Inferior parietal cortex (tissue), 1 donor: ENCODE results near the gene MAP3K13.
"Not testable (repeated sequence)": the region's sequence is repeated elsewhere in the genome, so short reads cannot be mapped to it uniquely, and the experiment has no call there.

Source experiments
- DNase-seq: peaks from one replicate; pipeline ENCODE4 v3.0.0-alpha.2; 2016; ENCODE audit errors: extremely low spot score

The MAP3K13 gene

GRCh38 chr3:185448107-185448506, 85.2 kb downstream of the MAP3K13 start:
- no peak for DNase-seq

GRCh38 chr3:185451432-185451831, 88.5 kb downstream of the MAP3K13 start:
- not testable (repeated sequence) for DNase-seq

DNA sequence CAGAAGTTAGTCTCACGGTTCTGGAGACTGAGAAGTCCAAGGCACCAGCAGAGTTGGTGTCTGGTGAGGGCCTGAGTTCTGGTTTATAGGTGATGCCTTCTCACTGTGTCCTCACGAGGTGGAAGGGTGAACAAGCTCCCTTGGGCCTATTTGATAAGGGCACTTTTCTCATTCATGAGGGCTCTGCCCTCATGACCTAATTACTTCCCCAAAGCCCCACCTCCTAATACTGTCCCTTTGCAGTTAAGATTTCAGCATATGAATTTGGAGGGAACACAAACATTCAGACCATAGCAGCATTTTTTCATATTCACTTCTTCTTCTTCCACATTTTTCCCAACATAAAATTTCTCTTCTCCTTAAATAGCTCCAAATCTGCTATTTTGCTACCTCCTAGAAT, 94.4 kb downstream of the MAP3K13 start:
- DNase-seq: no peak

DNA sequence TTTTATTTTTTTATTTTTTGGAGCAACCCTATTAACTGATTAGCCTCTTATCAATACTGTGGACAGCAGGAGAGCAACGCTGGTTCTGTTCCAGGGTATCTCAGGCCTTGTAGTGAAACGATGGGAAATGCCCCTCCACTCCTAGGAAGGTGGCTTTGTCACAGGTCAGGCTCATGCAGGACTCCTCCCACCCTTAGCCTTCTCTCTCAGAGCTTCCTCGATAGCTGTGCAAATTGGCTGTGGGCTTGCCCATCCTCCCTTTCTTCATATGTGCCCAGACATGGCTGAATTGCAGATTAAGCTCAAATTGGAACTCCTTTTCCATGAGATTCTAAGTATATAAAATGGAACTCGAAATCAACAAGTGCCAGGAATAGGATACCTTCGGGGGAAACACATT, 97.4 kb downstream of the MAP3K13 start:
- DNase-seq: no peak

DNA sequence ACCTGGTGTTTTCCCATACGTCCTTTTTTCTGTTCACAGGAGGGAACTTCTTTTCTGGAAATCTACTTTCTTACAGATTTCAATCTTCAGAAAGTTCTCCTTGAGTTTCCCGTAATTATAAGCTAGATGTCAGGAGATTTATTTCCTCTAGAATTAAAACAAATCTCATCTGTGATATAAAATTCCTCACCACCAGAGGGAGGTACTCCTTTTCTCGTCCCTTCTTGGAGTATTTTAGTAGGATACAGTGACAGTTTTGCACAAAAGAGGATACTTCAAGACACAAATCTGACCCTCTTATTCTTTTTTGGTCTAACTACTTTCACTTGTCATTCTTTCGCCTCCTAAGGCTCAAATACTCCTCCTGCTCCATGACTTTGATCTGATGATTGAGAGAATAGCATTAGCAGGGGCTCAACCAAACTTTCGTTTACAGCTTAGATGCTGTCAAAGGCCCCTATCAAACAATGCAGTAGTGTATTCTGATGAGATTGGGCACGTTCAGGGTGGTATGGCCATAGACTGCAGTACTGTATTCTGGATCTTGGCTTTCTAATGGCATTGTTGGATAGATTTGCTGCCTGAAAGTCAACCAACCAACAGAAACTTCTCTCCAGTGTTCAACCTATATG, 97.9 kb downstream of the MAP3K13 start:
- peak; percentile 42 for DNase-seq

- no peak for DNase-seq
Observed at GRCh38 chr3:185465471-185465870, 102.5 kb downstream of the MAP3K13 start.

DNA sequence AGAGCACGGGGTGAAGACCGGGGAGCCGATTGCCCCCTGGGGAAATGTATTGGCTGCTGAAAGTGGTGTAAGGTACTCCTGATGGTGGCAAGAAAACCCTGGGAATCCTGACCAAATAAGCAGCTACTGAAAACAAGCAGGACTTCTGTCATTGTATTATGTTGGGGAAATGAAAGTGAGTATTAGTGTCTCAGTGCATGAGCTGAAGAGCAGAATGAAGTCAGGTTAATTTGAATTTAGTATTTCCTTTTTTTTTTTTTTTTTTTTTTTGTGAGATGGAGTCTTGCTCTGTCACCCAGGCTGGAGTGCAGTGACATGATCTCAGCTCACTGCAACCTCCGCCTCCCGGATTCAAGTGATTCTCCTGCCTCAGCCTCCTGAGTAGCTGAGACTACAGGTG, 103.2 kb downstream of the MAP3K13 start:
- not testable (repeated sequence) for DNase-seq

DNA sequence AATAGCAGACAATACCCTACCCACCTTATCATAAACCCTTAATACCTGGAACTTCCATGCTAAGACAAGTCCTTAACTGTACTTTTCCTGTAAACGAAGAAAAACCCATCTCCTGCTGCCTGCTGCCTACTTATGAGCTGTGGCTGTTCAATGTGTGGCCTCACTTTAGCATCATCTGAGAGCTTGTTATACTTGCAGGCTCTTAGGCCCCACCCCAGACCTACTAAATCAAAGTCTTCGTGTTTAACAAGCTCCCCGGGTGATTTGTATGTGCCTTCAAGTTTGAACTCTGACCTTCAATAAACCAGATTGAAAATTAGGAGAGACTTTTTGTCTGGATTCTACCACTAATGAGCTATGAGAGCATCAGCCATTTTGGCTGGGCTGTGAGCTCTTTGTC, 106.6 kb downstream of the MAP3K13 start:
- DNase-seq: no peak

DNA sequence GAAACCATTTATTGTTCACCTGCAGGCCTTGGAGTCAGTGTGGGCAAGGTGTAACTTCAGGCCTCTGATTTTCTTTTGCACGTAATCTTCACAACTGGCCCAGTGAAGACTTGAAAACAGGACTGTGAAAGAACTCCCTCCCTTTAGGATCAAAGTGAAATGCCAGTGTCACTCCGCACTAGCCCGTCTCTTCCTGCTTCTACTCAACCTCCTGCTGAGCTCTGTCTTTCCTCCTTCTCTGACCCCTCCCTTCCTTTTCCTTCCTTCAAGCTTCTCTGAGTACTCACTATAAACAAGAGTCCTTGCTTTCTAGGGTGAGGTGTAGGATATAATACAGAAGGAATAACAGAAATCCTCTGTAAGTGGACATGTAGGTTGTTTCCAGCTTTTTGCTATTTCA, 107.4 kb downstream of the MAP3K13 start:
- DNase-seq: no peak

- DNase-seq: peak; percentile 65
Observed at GRCh38 chr3:185473290-185473815, 110.4 kb downstream of the MAP3K13 start.

- DNase-seq: not testable (repeated sequence)
Observed at GRCh38 chr3:185474922-185475321, 112.0 kb downstream of the MAP3K13 start.

DNA sequence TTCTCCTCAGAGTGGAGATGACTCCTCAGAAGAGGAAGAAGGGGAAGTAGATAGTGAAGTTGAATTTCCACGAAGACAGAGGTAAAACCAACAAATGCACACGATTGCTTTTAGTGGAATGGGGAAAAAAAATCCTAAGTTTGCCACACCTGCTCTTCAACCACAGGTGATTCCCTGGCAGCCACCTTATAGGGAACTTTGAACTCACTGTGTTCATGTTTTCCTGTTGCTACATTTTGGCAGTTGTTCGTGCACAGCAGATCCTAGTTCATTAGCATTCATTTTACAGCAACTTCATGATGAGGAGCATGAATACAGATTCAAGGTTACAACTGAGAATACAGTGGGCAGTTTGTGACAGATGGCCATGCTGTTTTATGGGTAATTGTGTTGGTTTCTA, 114.4 kb downstream of the MAP3K13 start:
- no peak for DNase-seq

DNA sequence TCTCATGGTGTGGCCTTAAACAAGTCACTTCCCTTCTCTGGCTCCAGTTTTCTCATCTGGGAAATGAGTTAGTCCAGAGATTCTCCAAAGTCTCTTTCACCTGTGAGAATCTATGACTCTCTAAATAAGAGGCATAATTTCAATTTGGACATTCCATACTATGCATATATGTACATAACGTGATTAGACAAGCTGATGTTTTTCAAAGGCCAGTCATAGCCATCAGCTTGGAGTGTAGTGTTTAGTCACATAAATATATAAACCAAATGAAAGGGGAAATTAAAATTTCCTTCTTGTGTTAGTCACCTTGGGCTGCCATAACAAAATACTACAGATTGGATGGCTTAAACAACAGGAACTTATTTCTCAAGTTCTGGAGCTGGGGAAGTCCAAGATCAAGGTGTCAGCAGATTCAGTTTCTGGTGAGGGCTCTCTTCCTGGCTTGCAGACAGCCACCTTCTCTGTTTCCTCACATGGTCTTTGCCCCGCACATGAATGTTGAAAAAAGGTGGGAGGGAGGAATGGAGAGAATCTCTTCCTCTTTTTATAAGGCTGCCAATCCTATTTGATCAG, 116.5 kb downstream of the MAP3K13 start:
- DNase-seq: no peak

DNA sequence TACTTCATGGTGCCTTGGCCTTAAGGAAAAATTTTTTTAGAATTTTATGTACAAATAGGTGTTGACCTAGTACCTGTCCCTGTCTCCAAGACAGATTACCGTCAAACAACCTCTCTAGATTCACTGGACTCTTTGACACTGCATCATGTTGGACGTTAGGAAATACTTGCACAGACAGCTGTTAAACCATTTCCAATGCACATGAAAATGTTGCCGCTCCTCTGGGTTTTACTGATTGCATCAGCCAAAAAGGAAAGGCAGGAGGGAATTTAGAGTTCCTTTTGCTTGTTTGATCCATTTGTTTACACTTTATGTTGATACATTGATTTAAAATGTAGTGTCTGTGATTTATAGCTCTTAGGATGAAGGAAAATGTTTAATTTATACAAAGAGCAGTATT, 121.4 kb downstream of the MAP3K13 start:
- no peak for DNase-seq

DNA sequence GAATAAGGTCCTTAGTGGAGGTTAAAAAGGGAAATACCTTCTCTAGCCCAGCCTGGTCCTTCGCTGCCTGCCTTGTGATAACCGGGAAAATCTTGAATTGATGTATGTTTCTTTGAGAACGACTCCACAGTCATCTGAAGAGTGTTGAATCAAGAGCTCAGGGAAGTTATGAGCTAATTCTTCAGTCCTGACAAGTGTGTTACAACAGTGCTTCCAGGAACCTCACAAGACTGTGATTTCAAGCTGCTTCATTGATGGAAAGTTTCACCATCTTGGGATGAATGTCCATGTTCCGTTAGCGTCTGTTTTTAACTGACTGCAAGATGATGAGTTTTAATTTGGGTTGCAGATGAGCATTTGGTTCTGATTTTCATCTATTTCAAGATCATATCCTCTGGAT, 123.5 kb downstream of the MAP3K13 start:
- no peak for DNase-seq

- no peak for DNase-seq
Observed at GRCh38 chr3:185488465-185488864, 125.5 kb downstream of the MAP3K13 start.

DNA sequence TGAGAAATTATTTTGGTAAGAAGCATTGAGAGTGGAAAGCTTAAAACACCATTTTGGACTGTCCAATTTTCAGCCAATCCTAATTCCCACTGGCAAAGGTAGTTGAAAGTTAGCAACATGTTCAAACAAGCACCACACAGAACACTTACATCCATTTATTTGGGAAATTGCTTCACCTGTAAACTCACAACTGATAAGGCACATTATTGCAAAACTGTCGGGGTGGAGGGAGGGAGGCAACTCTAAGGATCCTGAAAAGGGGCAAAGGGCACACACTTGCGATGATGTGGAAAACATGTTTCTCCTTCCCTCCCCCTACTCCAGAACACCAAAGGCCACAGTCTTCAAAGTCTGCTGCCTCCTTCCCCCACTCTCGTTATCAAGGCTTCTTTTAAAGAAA, 126.5 kb downstream of the MAP3K13 start:
- no peak for DNase-seq

GRCh38 chr3:185490241-185490640, 127.3 kb downstream of the MAP3K13 start:
- no peak for DNase-seq

- peak; percentile 88 for DNase-seq
Observed at GRCh38 chr3:185498503-185499396, 135.8 kb downstream of the MAP3K13 start, which contains the start of gene TMEM41A. Gene TMEM41A, minus strand, starts transcription at chr3:185499035. Its CDS starts 74 bp downstream, at chr3:185498961.

GRCh38 chr3:185502987-185503386, 140.1 kb downstream of the MAP3K13 start:
- DNase-seq: no peak

GRCh38 chr3:185503521-185503920, 140.6 kb downstream of the MAP3K13 start:
- no peak for DNase-seq

- DNase-seq: no peak
Observed at GRCh38 chr3:185504636-185505035, 141.7 kb downstream of the MAP3K13 start.
